Natural killer cell (primary cell): ENCODE measurements around the gene ACOX3. TPM values are rescaled to one million over a fixed set of nuclear protein-coding genes. Genes with fewer than 3 reads are reported as not detected.

Source experiments
- ATAC-seq, 3 donors: fragments of 150-1000 bp in 2 of 3; fragments of 200-7000 bp in 1 of 3; cut with Tn5 transposase; 1 replicate in 1 of 3; 2 replicates in 2 of 3; pipeline ENCODE4 v1.10.0; 2021; ENCODE audit warnings: mild to moderate bottlenecking in 2 of 3, moderate library complexity in 2 of 3
- DNase-seq, 2 donors: peaks; one replicate each; pipeline versions ENCODE4 v3.0.0 to v3.0.0-alpha.2; 2013 to 2021; ENCODE audit warnings: mixed read lengths in 1 of 2
- H3K27ac ChIP-seq: one replicate; pipeline ENCODE4 v1.5.1; 2013; ENCODE audit warnings: mild to moderate bottlenecking, low read length
- H3K27me3 ChIP-seq: one replicate; pipeline ENCODE4 v1.6.1; 2013; ENCODE audit warnings: low read length; ENCODE audit not compliant: control insufficient read depth, insufficient read depth
- H3K36me3 ChIP-seq: one replicate; pipeline ENCODE4 v1.6.1; 2013; ENCODE audit warnings: low read length; ENCODE audit not compliant: control insufficient read depth, insufficient read depth
- H3K4me1 ChIP-seq: one replicate; pipeline ENCODE4 v1.6.1; 2013; ENCODE audit warnings: low read length; ENCODE audit not compliant: control insufficient read depth, insufficient read depth
- H3K4me3 ChIP-seq: one replicate; pipeline ENCODE4 v1.5.1; 2013; ENCODE audit warnings: low read length
- H3K9me3 ChIP-seq: one replicate; pipeline ENCODE4 v1.6.1; 2013; ENCODE audit warnings: low read length; ENCODE audit not compliant: control insufficient read depth, insufficient read depth
- H3K27ac Mint-ChIP-seq, 2 donors: one replicate each; pipeline ENCODE4 v1.8.0; 2022; ENCODE audit warnings: mild to moderate bottlenecking in 2 of 2, mixed read lengths in 2 of 2, moderate library complexity in 1 of 2
- H3K27me3 Mint-ChIP-seq, 2 donors: one replicate each; pipeline ENCODE4 v1.8.0; 2022; ENCODE audit warnings: low read depth in 2 of 2, mixed read lengths in 2 of 2
- H3K36me3 Mint-ChIP-seq: one replicate; pipeline ENCODE4 v1.8.0; 2022; ENCODE audit warnings: mixed read lengths
- H3K4me1 Mint-ChIP-seq, 2 donors: one replicate each; pipeline ENCODE4 v1.8.0; 2022; ENCODE audit warnings: mixed read lengths in 2 of 2
- H3K4me3 Mint-ChIP-seq: one replicate; pipeline ENCODE4 v1.8.0; 2022; ENCODE audit warnings: mild to moderate bottlenecking, moderate library complexity, mixed read lengths
- H3K9me3 Mint-ChIP-seq, 2 donors: one replicate each; pipeline ENCODE4 v1.8.0; 2022; ENCODE audit warnings: mixed read lengths in 2 of 2
- WGBS: methylation state at CpG from one replicate; pipeline ENCODE4 v1.1.7; 2013; ENCODE audit warnings: missing lambda C conversion rate; ENCODE audit not compliant: insufficient coverage; 5-methylcytosine and 5-hydroxymethylcytosine counted together
- intact Hi-C: fragments of 100-400 bp; cut with micrococcal nuclease; formaldehyde crosslinking; loops from one replicate; pipeline ENCODE4 v1.14.2; 2022
- total RNA-seq, 4 donors: library from RNA; stranded (reverse); fragments of 120-200 nt in 1 of 4; gene quantifications; one replicate each; pipeline versions ENCODE4 v1.2.3 to v1.2.4, GENCODE V29; 2013 to 2022
- TF ChIP-seq, protein P1 (sequence below): fragments of 200-600 bp; IDR thresholded peaks from one replicate; pipeline ENCODE4 v1.8.0; 2022; ENCODE audit warnings: antibody characterized with exemption

ACOX3 gene
- total RNA-seq, 3 donors from 2014 or later (not counting 1 experiment from before 2014, with no cell fraction given) = 12.4 to 18.3 (median 15.4) TPM

DNA sequence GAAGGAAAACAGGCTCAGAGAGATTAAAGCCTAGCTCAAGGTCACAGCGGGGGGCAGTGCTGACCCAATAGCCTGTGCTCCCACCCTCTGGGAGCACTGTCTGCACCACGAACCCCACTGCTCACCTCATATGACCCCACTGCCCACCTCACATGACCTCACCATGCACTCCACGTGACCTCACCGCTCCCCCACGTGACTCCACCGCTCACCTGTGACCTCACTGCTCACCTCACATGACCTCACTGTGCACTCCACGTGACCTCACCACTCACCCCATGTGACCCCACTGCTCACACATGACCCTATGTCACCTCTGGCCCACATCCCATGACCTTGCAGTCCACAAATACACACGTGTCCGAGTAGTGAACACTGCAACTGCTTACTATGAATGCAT lies 55.4 kb downstream of the ACOX3 start:
- no peaks in the 10 kb centered on the region for H3K9me3 ChIP-seq
- H3K4me3 ChIP-seq = no peak overlapping the region
- no peaks in the 10 kb centered on the region for H3K4me1 ChIP-seq
- no peak for DNase-seq
- Mint-ChIP-seq H3K4me3 (no peak overlapping the region), H3K27me3 (no peaks in the 10 kb centered on the region), H3K4me1 (no peaks in the 10 kb centered on the region), H3K9me3 (no peaks in the 10 kb centered on the region), H3K27ac (no peak overlapping the region), H3K36me3 (no peaks in the 10 kb centered on the region)
- H3K36me3 ChIP-seq = peaks cover 30% of the 10 kb centered on the region
- TF ChIP-seq, protein P1, sequence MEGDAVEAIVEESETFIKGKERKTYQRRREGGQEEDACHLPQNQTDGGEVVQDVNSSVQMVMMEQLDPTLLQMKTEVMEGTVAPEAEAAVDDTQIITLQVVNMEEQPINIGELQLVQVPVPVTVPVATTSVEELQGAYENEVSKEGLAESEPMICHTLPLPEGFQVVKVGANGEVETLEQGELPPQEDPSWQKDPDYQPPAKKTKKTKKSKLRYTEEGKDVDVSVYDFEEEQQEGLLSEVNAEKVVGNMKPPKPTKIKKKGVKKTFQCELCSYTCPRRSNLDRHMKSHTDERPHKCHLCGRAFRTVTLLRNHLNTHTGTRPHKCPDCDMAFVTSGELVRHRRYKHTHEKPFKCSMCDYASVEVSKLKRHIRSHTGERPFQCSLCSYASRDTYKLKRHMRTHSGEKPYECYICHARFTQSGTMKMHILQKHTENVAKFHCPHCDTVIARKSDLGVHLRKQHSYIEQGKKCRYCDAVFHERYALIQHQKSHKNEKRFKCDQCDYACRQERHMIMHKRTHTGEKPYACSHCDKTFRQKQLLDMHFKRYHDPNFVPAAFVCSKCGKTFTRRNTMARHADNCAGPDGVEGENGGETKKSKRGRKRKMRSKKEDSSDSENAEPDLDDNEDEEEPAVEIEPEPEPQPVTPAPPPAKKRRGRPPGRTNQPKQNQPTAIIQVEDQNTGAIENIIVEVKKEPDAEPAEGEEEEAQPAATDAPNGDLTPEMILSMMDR = no peak
- WGBS = 85% methylated on average over 9 of the region's 9 CpGs
- ATAC-seq = no peak
- no peak overlapping the region for H3K27ac ChIP-seq
- intact Hi-C loops = no loop called here
- no peaks in the 10 kb centered on the region for H3K27me3 ChIP-seq

DNA sequence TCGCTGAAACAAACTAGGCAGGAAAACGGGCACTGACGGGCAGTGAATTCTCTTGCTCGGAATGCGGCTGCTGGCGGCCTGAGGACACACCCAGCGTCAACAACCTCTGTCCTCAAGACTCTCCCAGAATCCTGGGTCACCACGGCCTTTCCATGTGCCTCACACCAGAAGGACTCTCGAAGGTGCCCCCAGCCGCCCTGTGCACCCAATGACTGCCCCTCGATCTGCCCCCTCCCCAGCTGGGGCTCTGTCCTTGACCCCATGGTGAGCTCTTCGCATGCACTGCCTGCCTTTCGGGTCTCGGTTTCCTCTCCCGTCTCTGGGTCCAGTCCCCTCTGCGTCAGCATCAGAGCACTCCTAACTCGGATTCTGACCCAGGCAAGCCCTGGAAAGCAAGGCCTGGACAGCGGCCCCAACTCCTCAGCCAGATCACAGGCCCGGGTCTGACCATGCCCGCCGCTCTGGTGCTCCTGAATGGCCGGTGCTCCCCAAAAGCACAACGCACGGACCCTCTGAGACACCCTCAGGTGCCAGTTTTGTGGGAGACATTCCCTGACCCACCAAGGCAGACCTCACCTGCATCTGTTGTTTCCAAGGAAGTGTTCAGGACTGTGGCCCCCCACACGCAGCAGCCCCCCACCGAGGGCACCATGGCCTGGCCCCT lies 56.0 kb downstream of the ACOX3 start:
- intact Hi-C loops = no loop called here
- H3K4me1 Mint-ChIP-seq = no peaks in the 10 kb centered on the region
- no peak overlapping the region for H3K4me3 Mint-ChIP-seq
- ATAC-seq (no peak), DNase-seq (no peak)
- Histone ChIP-seq H3K27me3 (no peaks in the 10 kb centered on the region), H3K4me3 (no peak overlapping the region), H3K36me3 (peaks cover 30% of the 10 kb centered on the region), H3K4me1 (no peaks in the 10 kb centered on the region), H3K9me3 (no peaks in the 10 kb centered on the region), H3K27ac (no peak overlapping the region)
- H3K27me3 Mint-ChIP-seq = no peaks in the 10 kb centered on the region
- no peaks in the 10 kb centered on the region for H3K9me3 Mint-ChIP-seq
- TF ChIP-seq, protein P1 = no peak
- no peaks in the 10 kb centered on the region for H3K36me3 Mint-ChIP-seq
- 95% methylated on average over 26 of the region's 26 CpGs for WGBS
- H3K27ac Mint-ChIP-seq = no peak overlapping the region

DNA sequence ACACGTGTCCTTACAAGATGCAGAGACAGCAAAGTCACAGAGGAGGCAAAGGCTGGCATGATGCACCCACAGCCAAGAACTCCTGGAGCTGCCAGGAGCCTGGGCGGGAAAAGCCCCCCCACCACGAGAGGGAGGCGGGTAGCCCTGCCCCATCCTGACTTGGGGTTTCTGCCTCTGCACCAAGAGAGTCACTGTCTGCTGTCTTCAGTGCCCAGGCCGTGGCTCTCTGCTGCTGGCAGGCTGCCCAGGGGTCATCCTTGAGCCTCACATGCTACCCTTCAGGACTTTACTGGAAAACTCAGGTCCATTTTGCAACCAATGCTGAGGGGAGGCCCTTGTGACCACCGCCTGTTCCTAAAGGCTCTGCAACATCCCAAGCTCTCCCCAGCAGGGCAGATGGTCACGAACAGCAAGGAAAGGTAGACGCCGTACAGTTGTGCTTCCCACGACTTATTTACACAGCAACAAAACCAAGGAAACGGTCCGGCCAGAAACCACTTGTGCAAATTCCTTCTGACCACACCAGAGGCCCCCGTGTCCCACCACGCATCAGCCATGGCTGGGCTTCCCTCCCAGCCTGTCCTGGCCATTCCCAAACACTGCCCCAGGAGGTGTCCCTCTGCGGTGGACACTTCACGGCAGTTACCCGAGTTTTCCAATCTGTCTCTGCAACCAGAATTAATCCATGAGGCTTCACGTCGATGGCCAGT lies 56.9 kb downstream of the ACOX3 start:
- H3K27ac Mint-ChIP-seq = no peak overlapping the region
- peaks cover 26% of the 10 kb centered on the region for H3K36me3 ChIP-seq
- no peaks in the 10 kb centered on the region for H3K4me1 Mint-ChIP-seq
- no peak overlapping the region for H3K27ac ChIP-seq
- no peaks in the 10 kb centered on the region for H3K9me3 ChIP-seq
- DNase-seq (no peak), ATAC-seq (no peak)
- TF ChIP-seq, protein P1 = no peak
- no peaks in the 10 kb centered on the region for H3K4me1 ChIP-seq
- no peak overlapping the region for H3K4me3 ChIP-seq
- 92% methylated on average over 19 of the region's 19 CpGs for WGBS
- H3K4me3 Mint-ChIP-seq = no peak overlapping the region
- intact Hi-C loops = no loop called here
- no peaks in the 10 kb centered on the region for H3K27me3 ChIP-seq
- H3K36me3 Mint-ChIP-seq = no peaks in the 10 kb centered on the region
- no peaks in the 10 kb centered on the region for H3K27me3 Mint-ChIP-seq
- no peaks in the 10 kb centered on the region for H3K9me3 Mint-ChIP-seq
